Panc1 (cell line): ENCODE measurements around the gene IQSEC1. TPM values are rescaled to one million over a fixed set of nuclear protein-coding genes. Genes with fewer than 3 reads are reported as not detected.

ENCODE experiments used
- ATAC-seq: fragments of 200-7000 bp; cut with Tn5 transposase; 2 replicates; pipeline ENCODE4 v1.9.1; 2020; ENCODE audit warnings: mild to moderate bottlenecking, moderate library complexity
- BruUV-seq: library from RNA; stranded (reverse); fragments of 400-500 nt; replicated peaks from 2 replicates; lab custom pipeline; 2021; lab: Mats Ljungman, UMichigan
- CTCF ChIA-PET: fragments of 300-600 bp; sonication (Branson Sonifier 250); formaldehyde crosslinking; loops from one replicate; lab custom pipeline; 2022; ENCODE audit warnings: antibody characterized with exemption; lab: Charles Lee
- POLR2A ChIA-PET: fragments of 300-600 bp; sonication (Branson Sonifier 250); formaldehyde crosslinking; loops from one replicate; lab custom pipeline; 2022; ENCODE audit warnings: antibody characterized with exemption; lab: Charles Lee
- DNase-seq: peaks from one replicate; pipeline ENCODE4 v3.0.0-alpha.2; 2010; ENCODE audit warnings: low read depth, low spot score
- H3K27ac ChIP-seq: 2 replicates; pipeline ENCODE4 v1.5.1; 2011; ENCODE audit warnings: mild to moderate bottlenecking, low read length, inconsistent platforms
- H3K27me3 ChIP-seq: fragments of 200-500 bp; sonication (Bioruptor generic); 2 replicates; pipeline ENCODE4 v1.6.0; 2014; ENCODE audit warnings: low read length, inconsistent platforms; ENCODE audit not compliant: control insufficient read depth, insufficient read depth
- H3K36me3 ChIP-seq: fragments of 200-500 bp; sonication (Bioruptor generic); 2 replicates; pipeline ENCODE4 v1.5.1; 2014; ENCODE audit warnings: inconsistent platforms, mild to moderate bottlenecking, low read length, moderate library complexity; ENCODE audit not compliant: control insufficient read depth, insufficient read depth
- H3K4me1 ChIP-seq: 2 replicates; pipeline ENCODE4 v1.5.1; 2011; ENCODE audit warnings: inconsistent platforms, mild to moderate bottlenecking, low read length, moderate library complexity; ENCODE audit not compliant: control insufficient read depth, insufficient read depth
- H3K4me3 ChIP-seq, 2 experiments: 2 replicates each; pipeline ENCODE4 v1.5.1; 2011 to 2012; ENCODE audit warnings: low read depth in 2 of 2, low read length in 2 of 2, mild to moderate bottlenecking in 2 of 2, inconsistent platforms in 1 of 2, moderate library complexity in 1 of 2
- H3K9me3 ChIP-seq: fragments of 200-500 bp; sonication (Bioruptor generic); 2 replicates; pipeline ENCODE4 v1.5.1; 2014; ENCODE audit warnings: low read depth, mild to moderate bottlenecking, inconsistent platforms, low read length, moderate library complexity; ENCODE audit not compliant: control insufficient read depth, insufficient read depth
- CTCF ChIP-seq: fragments of 450-650 bp; IDR thresholded peaks from 2 replicates; pipeline ENCODE4 v1.5.1; 2017; ENCODE audit warnings: mild to moderate bottlenecking
- POLR2AphosphoS5 ChIP-seq: IDR thresholded peaks from 2 replicates; pipeline ENCODE4 v1.6.1; 2012; ENCODE audit warnings: mild to moderate bottlenecking, low read depth, low read length, moderate library complexity
- TCF7L2 ChIP-seq: IDR thresholded peaks from 2 replicates; pipeline ENCODE4 v1.6.1; 2011; ENCODE audit warnings: mild to moderate bottlenecking, low read depth, low read length, inconsistent platforms
- in situ Hi-C: cut with HindIII; loops from 2 replicates; pipeline ENCODE4 v1.10.0; 2016; ENCODE audit warnings: low sequenced_read_pairs, low pct_unique_long_range_greater_than_20kb
- intact Hi-C: fragments of 100-400 bp; cut with micrococcal nuclease; formaldehyde crosslinking; loops from one replicate; pipeline ENCODE4 v1.10.0; 2022; ENCODE audit not compliant: unreplicated experiment
- total RNA-seq: library from RNA; stranded (reverse); gene quantifications from one replicate; pipeline ENCODE4 v1.2.1, GENCODE V29; 2021; ENCODE audit not compliant: unreplicated experiment
- TF ChIP-seq, protein P1 (sequence below), 2 experiments: IDR thresholded peaks; 2 replicates each; pipeline ENCODE4 v1.6.1; 2011 to 2012; ENCODE audit warnings: low read depth in 2 of 2, control low read depth in 1 of 2, low read length in 1 of 2, mild to moderate bottlenecking in 1 of 2, moderate library complexity in 1 of 2; ENCODE audit not compliant: insufficient read depth in 1 of 2

IQSEC1 gene
- total RNA-seq, 1 experiment from 2014 or later, result 28.4 TPM

- no peak overlapping the region for H3K4me3 ChIP-seq
- no peak for TF ChIP-seq POLR2AphosphoS5
- TF ChIP-seq, protein P1, sequence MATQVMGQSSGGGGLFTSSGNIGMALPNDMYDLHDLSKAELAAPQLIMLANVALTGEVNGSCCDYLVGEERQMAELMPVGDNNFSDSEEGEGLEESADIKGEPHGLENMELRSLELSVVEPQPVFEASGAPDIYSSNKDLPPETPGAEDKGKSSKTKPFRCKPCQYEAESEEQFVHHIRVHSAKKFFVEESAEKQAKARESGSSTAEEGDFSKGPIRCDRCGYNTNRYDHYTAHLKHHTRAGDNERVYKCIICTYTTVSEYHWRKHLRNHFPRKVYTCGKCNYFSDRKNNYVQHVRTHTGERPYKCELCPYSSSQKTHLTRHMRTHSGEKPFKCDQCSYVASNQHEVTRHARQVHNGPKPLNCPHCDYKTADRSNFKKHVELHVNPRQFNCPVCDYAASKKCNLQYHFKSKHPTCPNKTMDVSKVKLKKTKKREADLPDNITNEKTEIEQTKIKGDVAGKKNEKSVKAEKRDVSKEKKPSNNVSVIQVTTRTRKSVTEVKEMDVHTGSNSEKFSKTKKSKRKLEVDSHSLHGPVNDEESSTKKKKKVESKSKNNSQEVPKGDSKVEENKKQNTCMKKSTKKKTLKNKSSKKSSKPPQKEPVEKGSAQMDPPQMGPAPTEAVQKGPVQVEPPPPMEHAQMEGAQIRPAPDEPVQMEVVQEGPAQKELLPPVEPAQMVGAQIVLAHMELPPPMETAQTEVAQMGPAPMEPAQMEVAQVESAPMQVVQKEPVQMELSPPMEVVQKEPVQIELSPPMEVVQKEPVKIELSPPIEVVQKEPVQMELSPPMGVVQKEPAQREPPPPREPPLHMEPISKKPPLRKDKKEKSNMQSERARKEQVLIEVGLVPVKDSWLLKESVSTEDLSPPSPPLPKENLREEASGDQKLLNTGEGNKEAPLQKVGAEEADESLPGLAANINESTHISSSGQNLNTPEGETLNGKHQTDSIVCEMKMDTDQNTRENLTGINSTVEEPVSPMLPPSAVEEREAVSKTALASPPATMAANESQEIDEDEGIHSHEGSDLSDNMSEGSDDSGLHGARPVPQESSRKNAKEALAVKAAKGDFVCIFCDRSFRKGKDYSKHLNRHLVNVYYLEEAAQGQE (IDR thresholded peaks at IDR 0.05; ENCODE audit: insufficient read depth in 1 of 2, low read depth in 2 of 2, low read length in 1 of 2), result no peak
- intact Hi-C loops, result no loop called here
- DNase-seq (no peak), ATAC-seq (no peak)
- BruUV-seq, result no TSS peak
- in situ Hi-C loops, result no loop called here
- H3K27ac ChIP-seq, result no peak overlapping the region
- H3K27me3 ChIP-seq, result no peaks in the 10 kb centered on the region
- H3K36me3 ChIP-seq, result no peaks in the 10 kb centered on the region
- no peaks in the 10 kb centered on the region for H3K9me3 ChIP-seq
- H3K4me1 ChIP-seq, result peaks cover 4% of the 10 kb centered on the region
- ChIA-PET CTCF (interaction anchor here (1.1 kb wide), 1 partner anchor 9 kb away, joined by 3 read pairs; no protein-coding TSS in a partner anchor), POLR2A (no interaction called here)
Observed at GRCh38 chr3:13017361-13018042, 55.7 kb downstream of the IQSEC1 start.

- intact Hi-C loops, result no loop called here
- TF ChIP-seq TCF7L2 (no peak), CTCF (no peak)
- TF ChIP-seq, protein P1 (IDR thresholded peaks at IDR 0.05; ENCODE audit: insufficient read depth in 1 of 2, low read depth in 2 of 2, low read length in 1 of 2), result no peak
- no peak overlapping the region for H3K4me3 ChIP-seq
- H3K36me3 ChIP-seq, result no peaks in the 10 kb centered on the region
- no peaks in the 10 kb centered on the region for H3K9me3 ChIP-seq
- BruUV-seq, result no TSS peak
- POLR2A ChIA-PET, result no interaction called here
- ATAC-seq (no peak), DNase-seq (no peak)
- no peaks in the 10 kb centered on the region; the same call in 1 of the 2 replicates for H3K4me1 ChIP-seq
- in situ Hi-C loops, result no loop called here
- no peaks in the 10 kb centered on the region for H3K27me3 ChIP-seq
- CTCF ChIA-PET, result no interaction called here
- H3K27ac ChIP-seq, result no peak overlapping the region
Observed at GRCh38 chr3:13016721-13017255, 56.4 kb downstream of the IQSEC1 start.
